H9 (cell line): ENCODE data around the gene DMWD. TPM values are rescaled to one million over a fixed set of nuclear protein-coding genes. Genes with fewer than 3 reads are reported as not detected.

Experiments used
- DNase-seq: peaks from one replicate; pipeline ENCODE4 v3.0.0-alpha.2; 2017
- H2AFZ ChIP-seq: one replicate; pipeline ENCODE4 v1.6.1; 2013; ENCODE audit warnings: mild to moderate bottlenecking, low read length, control low read depth, moderate library complexity
- H2AK5ac ChIP-seq: 2 replicates; pipeline ENCODE4 v1.6.1; 2013; ENCODE audit warnings: low read length, control low read depth, mixed read lengths; ENCODE audit not compliant: insufficient read length
- H2BK120ac ChIP-seq: one replicate; pipeline ENCODE4 v1.6.1; 2013; ENCODE audit warnings: low read depth, mild to moderate bottlenecking, low read length, control low read depth, inconsistent platforms; ENCODE audit not compliant: poor library complexity, severe bottlenecking
- H2BK12ac ChIP-seq: 2 replicates; pipeline ENCODE4 v1.6.1; 2013; ENCODE audit warnings: low read length, control low read depth, mixed read lengths, low read depth; ENCODE audit not compliant: insufficient read length
- H2BK15ac ChIP-seq: 2 replicates; pipeline ENCODE4 v1.6.1; 2013; ENCODE audit warnings: low read depth, low read length, control low read depth
- H2BK20ac ChIP-seq: one replicate; pipeline ENCODE4 v1.6.1; 2013; ENCODE audit warnings: low read depth, mild to moderate bottlenecking, low read length, control low read depth, inconsistent platforms; ENCODE audit not compliant: poor library complexity, severe bottlenecking
- H2BK5ac ChIP-seq: 2 replicates; pipeline ENCODE4 v1.6.1; 2013; ENCODE audit warnings: low read length, control low read depth, mixed read lengths; ENCODE audit not compliant: insufficient read length
- H3K14ac ChIP-seq: 2 replicates; pipeline ENCODE4 v1.6.1; 2013; ENCODE audit warnings: low read length, control low read depth; ENCODE audit not compliant: insufficient read depth
- H3K18ac ChIP-seq: 2 replicates; pipeline ENCODE4 v1.6.1; 2013; ENCODE audit warnings: low read depth, mild to moderate bottlenecking, mixed read lengths, low read length, control low read depth; ENCODE audit not compliant: insufficient read length
- H3K23ac ChIP-seq: 2 replicates; pipeline ENCODE4 v1.6.1; 2013; ENCODE audit warnings: low read length, control low read depth, mixed read lengths, low read depth; ENCODE audit not compliant: insufficient read length
- H3K23me2 ChIP-seq: 2 replicates; pipeline ENCODE4 v1.6.1; 2013; ENCODE audit warnings: low read depth, mild to moderate bottlenecking, mixed read lengths, low read length, control low read depth; ENCODE audit not compliant: insufficient read length, poor library complexity, severe bottlenecking
- H3K27ac ChIP-seq: 2 replicates; pipeline ENCODE4 v1.5.1; 2013; ENCODE audit warnings: low read length, control low read depth, mixed read lengths, low read depth; ENCODE audit not compliant: insufficient read length
- H3K27me3 ChIP-seq: 2 replicates; pipeline ENCODE4 v1.6.1; 2013; ENCODE audit warnings: low read length, control low read depth, inconsistent platforms; ENCODE audit not compliant: insufficient read depth
- H3K4ac ChIP-seq: 2 replicates; pipeline ENCODE4 v1.6.1; 2013; ENCODE audit warnings: low read depth, mild to moderate bottlenecking, control low read depth, inconsistent platforms, low read length, moderate library complexity
- H3K4me1 ChIP-seq: 2 replicates; pipeline ENCODE4 v1.6.1; 2013; ENCODE audit warnings: low read length, control low read depth, inconsistent platforms; ENCODE audit not compliant: insufficient read depth
- H3K4me2 ChIP-seq: 2 replicates; pipeline ENCODE4 v1.6.1; 2013; ENCODE audit warnings: low read length, control low read depth, mixed read lengths; ENCODE audit not compliant: insufficient read length, insufficient read depth
- H3K56ac ChIP-seq: 2 replicates; pipeline ENCODE4 v1.6.1; 2013; ENCODE audit warnings: low read depth, mild to moderate bottlenecking, mixed read lengths, low read length, control low read depth; ENCODE audit not compliant: insufficient read length
- H3K79me1 ChIP-seq: 2 replicates; pipeline ENCODE4 v1.6.1; 2013; ENCODE audit warnings: low read depth, mild to moderate bottlenecking, moderate library complexity, low read length, control low read depth, inconsistent platforms; ENCODE audit not compliant: insufficient read depth, poor library complexity, severe bottlenecking
- H3K79me2 ChIP-seq: 2 replicates; pipeline ENCODE4 v1.6.1; 2013; ENCODE audit warnings: low read length, control low read depth, inconsistent platforms; ENCODE audit not compliant: insufficient read depth
- H3K9ac ChIP-seq: 2 replicates; pipeline ENCODE4 v1.6.1; 2013; ENCODE audit warnings: low read length, control low read depth, mixed read lengths; ENCODE audit not compliant: insufficient read length; ENCODE audit errors: extremely low read depth
- H3K9me3 ChIP-seq: one replicate; pipeline ENCODE4 v1.6.1; 2013; ENCODE audit warnings: low read depth, low read length, inconsistent platforms; ENCODE audit not compliant: control insufficient read depth
- H3T11ph ChIP-seq: one replicate; pipeline ENCODE4 v1.6.1; 2013; ENCODE audit warnings: mild to moderate bottlenecking, low read length, control low read depth, inconsistent platforms
- H4K20me1 ChIP-seq: one replicate; pipeline ENCODE4 v1.6.1; 2013; ENCODE audit not compliant: control insufficient read depth, insufficient read length, insufficient read depth
- H4K5ac ChIP-seq: 2 replicates; pipeline ENCODE4 v1.6.1; 2013; ENCODE audit warnings: low read depth, mild to moderate bottlenecking, mixed read lengths, low read length, control low read depth; ENCODE audit not compliant: insufficient read length
- H4K8ac ChIP-seq: replicated peaks from 2 replicates; pipeline ENCODE4 v1.6.1; 2013; ENCODE audit warnings: low read length, control low read depth, mixed read lengths, low read depth; ENCODE audit not compliant: insufficient read length
- H4K91ac ChIP-seq: 2 replicates; pipeline ENCODE4 v1.6.1; 2013; ENCODE audit warnings: low read depth, mild to moderate bottlenecking, moderate library complexity, mixed read lengths, low read length, control low read depth; ENCODE audit not compliant: insufficient read length
- H3K27ac Mint-ChIP-seq, 3 experiments: 2 replicates in 2 of 3; 3 replicates in 1 of 3; pipeline ENCODE4 v1.8.0; 2020 to 2021; ENCODE audit warnings: mixed read lengths in 3 of 3, mild to moderate bottlenecking in 1 of 3, moderate library complexity in 1 of 3
- H3K27me3 Mint-ChIP-seq: 2 replicates; pipeline ENCODE4 v1.8.0; 2021; ENCODE audit warnings: low read depth, mild to moderate bottlenecking, moderate library complexity, mixed read lengths
- H3K36me3 Mint-ChIP-seq, 3 experiments: 2 replicates in 2 of 3; 3 replicates in 1 of 3; pipeline ENCODE4 v1.8.0; 2020 to 2021; ENCODE audit warnings: low read depth in 3 of 3, mixed read lengths in 3 of 3; ENCODE audit not compliant: insufficient read depth in 1 of 3
- H3K4me1 Mint-ChIP-seq, 2 experiments: 2 replicates each; pipeline ENCODE4 v1.8.0; 2020; ENCODE audit warnings: mixed read lengths in 2 of 2
- H3K4me3 Mint-ChIP-seq, 2 experiments: 2 replicates in 1 of 2; 3 replicates in 1 of 2; pipeline ENCODE4 v1.8.0; 2020 to 2021; ENCODE audit warnings: mild to moderate bottlenecking in 2 of 2, mixed read lengths in 2 of 2, moderate library complexity in 1 of 2
- H3K9me3 Mint-ChIP-seq, 2 experiments: 2 replicates in 1 of 2; 3 replicates in 1 of 2; pipeline ENCODE4 v1.8.0; 2020; ENCODE audit warnings: mild to moderate bottlenecking in 2 of 2, mixed read lengths in 2 of 2, moderate library complexity in 1 of 2
- WGBS: extraction: QIAGEN DNeasy Blood & Tissue Kit; methylation state at CpG from one replicate; pipeline ENCODE4 v1.1.7; 2013; ENCODE audit warnings: missing lambda C conversion rate, low lambda C conversion rate, mixed read lengths; ENCODE audit not compliant: insufficient read length; ENCODE audit errors: extremely low coverage; 5-methylcytosine and 5-hydroxymethylcytosine counted together
- total RNA-seq: library from RNA; stranded (reverse); gene quantifications from 2 replicates; pipeline ENCODE4 v1.2.1, GENCODE V29; 2021
- TF ChIP-seq, protein P1 (sequence below): fragments of 200-600 bp; sonication (generic); conservative IDR thresholded peaks from 3 replicates; pipeline ENCODE4 v1.8.0; 2021; ENCODE audit warnings: antibody characterized with exemption, mild to moderate bottlenecking

The DMWD gene
- total RNA-seq, 1 experiment from 2014 or later = 75.1 TPM

DNA sequence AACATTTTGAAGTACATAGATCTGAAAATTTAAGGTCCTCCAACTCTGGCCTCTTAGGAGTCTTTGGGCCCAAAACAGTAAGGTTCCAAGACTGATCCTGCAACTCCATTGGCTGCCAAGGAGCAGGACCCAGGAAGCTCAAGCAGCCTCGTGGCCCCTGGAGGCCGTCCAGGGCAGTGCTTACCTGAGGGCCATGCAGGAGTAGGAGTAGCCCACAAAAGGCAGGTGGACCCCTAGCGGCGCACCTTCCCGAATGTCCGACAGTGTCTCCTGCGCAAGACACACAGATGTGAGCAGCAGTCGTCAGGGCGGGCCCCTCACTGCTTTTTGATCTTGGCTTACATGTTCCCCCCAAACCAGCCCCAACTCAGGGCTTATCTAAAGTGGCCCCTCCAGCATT, 17.9 kb downstream of the DMWD start:
- no peak overlapping the region for H2BK20ac ChIP-seq
- H3K23ac ChIP-seq = no peak overlapping the region
- Mint-ChIP-seq H3K4me1 (peaks cover 16 to 23% of the 10 kb centered on the region in 2 experiments), H3K27ac (peak overlapping the region in 1 of 3 experiments; percentile 55; a peak in 2 of 7 replicates), H3K27me3 (peaks cover 5% of the 10 kb centered on the region), H3K4me3 (no peak overlapping the region; a peak in 1 of 5 replicates), H3K36me3 (peaks cover 15 to 55% (median 43%) of the 10 kb centered on the region in 3 experiments; a peak in 6 of 7 replicates), H3K9me3 (no peaks in the 10 kb centered on the region)
- H2BK5ac ChIP-seq = no peak overlapping the region
- no peak overlapping the region for H4K91ac ChIP-seq
- H3K4me1 ChIP-seq = no peaks in the 10 kb centered on the region
- H2BK15ac ChIP-seq = no peak overlapping the region
- DNase-seq = peak; percentile 94
- H3K9ac ChIP-seq = no peak overlapping the region
- TF ChIP-seq, protein P1, sequence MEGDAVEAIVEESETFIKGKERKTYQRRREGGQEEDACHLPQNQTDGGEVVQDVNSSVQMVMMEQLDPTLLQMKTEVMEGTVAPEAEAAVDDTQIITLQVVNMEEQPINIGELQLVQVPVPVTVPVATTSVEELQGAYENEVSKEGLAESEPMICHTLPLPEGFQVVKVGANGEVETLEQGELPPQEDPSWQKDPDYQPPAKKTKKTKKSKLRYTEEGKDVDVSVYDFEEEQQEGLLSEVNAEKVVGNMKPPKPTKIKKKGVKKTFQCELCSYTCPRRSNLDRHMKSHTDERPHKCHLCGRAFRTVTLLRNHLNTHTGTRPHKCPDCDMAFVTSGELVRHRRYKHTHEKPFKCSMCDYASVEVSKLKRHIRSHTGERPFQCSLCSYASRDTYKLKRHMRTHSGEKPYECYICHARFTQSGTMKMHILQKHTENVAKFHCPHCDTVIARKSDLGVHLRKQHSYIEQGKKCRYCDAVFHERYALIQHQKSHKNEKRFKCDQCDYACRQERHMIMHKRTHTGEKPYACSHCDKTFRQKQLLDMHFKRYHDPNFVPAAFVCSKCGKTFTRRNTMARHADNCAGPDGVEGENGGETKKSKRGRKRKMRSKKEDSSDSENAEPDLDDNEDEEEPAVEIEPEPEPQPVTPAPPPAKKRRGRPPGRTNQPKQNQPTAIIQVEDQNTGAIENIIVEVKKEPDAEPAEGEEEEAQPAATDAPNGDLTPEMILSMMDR = peak; percentile 69
- no peak overlapping the region for H2BK12ac ChIP-seq
- no peaks in the 10 kb centered on the region for H3K9me3 ChIP-seq
- no peak overlapping the region for H3K4me2 ChIP-seq
- no peaks in the 10 kb centered on the region for H3K27me3 ChIP-seq
- H3K18ac ChIP-seq = no peak overlapping the region
- H3K27ac ChIP-seq = no peak overlapping the region
- no peak overlapping the region for H3T11ph ChIP-seq
- no peak overlapping the region for H3K56ac ChIP-seq
- H4K8ac ChIP-seq = no peak overlapping the region
- H3K23me2 ChIP-seq = peaks cover 8% of the 10 kb centered on the region
- no peak overlapping the region for H2AFZ ChIP-seq
- no peak overlapping the region for H2BK120ac ChIP-seq
- H3K14ac ChIP-seq = no peak overlapping the region
- H4K20me1 ChIP-seq = no peaks in the 10 kb centered on the region
- no peaks in the 10 kb centered on the region for H3K79me1 ChIP-seq
- no peak overlapping the region for H4K5ac ChIP-seq
- H3K4ac ChIP-seq = no peak overlapping the region
- no CpG with 5 or more reads among the region's 9 CpGs for WGBS
- no peak overlapping the region for H2AK5ac ChIP-seq
- no peaks in the 10 kb centered on the region for H3K79me2 ChIP-seq
